ENCODE measurements around the gene ADAD2.

The ADAD2 gene

GRCh38 chr16:84233748-84234147 is 42.8 kb downstream of the ADAD2 start:
- CTCF ChIA-PET: interaction anchor here (1.5 kb wide), 1 partner anchor 10 kb away, joined by 3 read pairs; no protein-coding TSS in a partner anchor
- Histone ChIP-seq H3K4me1 (ENCODE audit: control insufficient read depth, insufficient read depth, low read length) (no peaks in the 10 kb centered on the region), H3K36me3 (ENCODE audit: control insufficient read depth in 2 of 2, insufficient read depth in 1 of 2, low read length in 2 of 2) (no peaks in the 10 kb centered on the region), H3K4me3 (ENCODE audit: low read depth, low read length) (no peak overlapping the region), H3K9me3 (ENCODE audit: control insufficient read depth, insufficient read depth, low read depth, low read length) (no peaks in the 10 kb centered on the region), H3K27ac (ENCODE audit: extremely low read depth, low read depth, low read length) (no peak overlapping the region)
- POLR2A ChIA-PET: no interaction called here
- TF ChIP-seq ZNF416 (tag by site-specific recombination; IDR thresholded peaks at IDR 0.05) (no peak), ZNF658 (tag by site-specific recombination; IDR thresholded peaks at IDR 0.05) (no peak), OVOL3 (tag by site-specific recombination; IDR thresholded peaks at IDR 0.05) (no peak)

GRCh38 chr16:84234321-84235241 is 43.6 kb downstream of the ADAD2 start:
- POLR2A ChIA-PET: no interaction called here
- H3K4me1 ChIP-seq (ENCODE audit: control insufficient read depth, insufficient read depth, low read length): no peaks in the 10 kb centered on the region

More at GRCh38 chr16:84234321-84235241, 43.6 kb downstream of the ADAD2 start:
- Histone ChIP-seq H3K9me3 (ENCODE audit: control insufficient read depth, insufficient read depth, low read depth, low read length) (no peaks in the 10 kb centered on the region), H3K27ac (ENCODE audit: extremely low read depth, low read depth, low read length) (no peak overlapping the region), H3K36me3 (ENCODE audit: control insufficient read depth in 2 of 2, insufficient read depth in 1 of 2, low read length in 2 of 2) (no peaks in the 10 kb centered on the region), H3K4me3 (ENCODE audit: low read depth, low read length) (no peak overlapping the region)
- TF ChIP-seq ZNF266 (tag by site-specific recombination; IDR thresholded peaks at IDR 0.05; ENCODE audit: low read depth) (no peak), ZNF404 (tag by site-specific recombination; IDR thresholded peaks at IDR 0.05) (no peak), ZNF596 (tag by site-specific recombination; IDR thresholded peaks at IDR 0.05) (no peak), ZBTB21 (tag by site-specific recombination; IDR thresholded peaks at IDR 0.05) (no peak), ZNF791 (tag by site-specific recombination; IDR thresholded peaks at IDR 0.05) (no peak), ZNF549 (tag by site-specific recombination; IDR thresholded peaks at IDR 0.05) (no peak), MEIS1 (CRISPR knock-in tag; IDR thresholded peaks at IDR 0.05; ENCODE audit: borderline replicate concordance) (no peak), RBAK (tag by site-specific recombination; IDR thresholded peaks at IDR 0.05) (no peak), SETDB1 (IDR thresholded peaks at IDR 0.05; ENCODE audit: insufficient read length, low read length) (no peak), PRDM4 (tag by site-specific recombination; IDR thresholded peaks at IDR 0.05) (no peak), ATF2 (tag by site-specific recombination; IDR thresholded peaks at IDR 0.05; ENCODE audit: low read depth) (no peak), ZNF585B (tag by site-specific recombination; IDR thresholded peaks at IDR 0.05) (no peak), ZNF354C (tag by site-specific recombination; IDR thresholded peaks at IDR 0.05; ENCODE audit: borderline replicate concordance, low read depth) (no peak), GLI4 (tag by site-specific recombination; IDR thresholded peaks at IDR 0.05) (no peak), ZNF664 (tag by site-specific recombination; IDR thresholded peaks at IDR 0.05) (no peak), PRDM6 (tag by site-specific recombination; IDR thresholded peaks at IDR 0.05) (no peak)
- CTCF ChIA-PET: interaction anchor here (1.5 kb wide), 1 partner anchor 11 kb away, joined by 3 read pairs; no protein-coding TSS in a partner anchor

Measured in HEK293 (cell line).